ENCODE measurements around the gene ZBTB9. TPM values are rescaled to one million over a fixed set of nuclear protein-coding genes. Genes with fewer than 3 reads are reported as not detected.

The ZBTB9 gene
- total RNA-seq, 1 donor from 2014 or later = 5.8 TPM

- DNase-seq = no peak
Observed at GRCh38 chr6:33433544-33434191, 20.7 kb upstream of the ZBTB9 start.

GRCh38 chr6:33434961-33435360 is 19.4 kb upstream of the ZBTB9 start:
- no peak for DNase-seq

GRCh38 chr6:33437666-33438065 is 16.7 kb upstream of the ZBTB9 start:
- DNase-seq = no peak

- no peak for DNase-seq
Observed at GRCh38 chr6:33438978-33439594, 15.3 kb upstream of the ZBTB9 start.

GRCh38 chr6:33439956-33440648 is 14.3 kb upstream of the ZBTB9 start:
- DNase-seq = no peak

- DNase-seq = no peak
Observed at GRCh38 chr6:33440649-33441309, 13.6 kb upstream of the ZBTB9 start.

- DNase-seq = no peak
Observed at GRCh38 chr6:33441457-33441856, 12.9 kb upstream of the ZBTB9 start.

GRCh38 chr6:33442283-33442682 is 12.1 kb upstream of the ZBTB9 start:
- DNase-seq = no peak

- no peak for DNase-seq
Observed at GRCh38 chr6:33443025-33443424, 11.4 kb upstream of the ZBTB9 start.

GRCh38 chr6:33443619-33444504 is 10.5 kb upstream of the ZBTB9 start:
- no peak for DNase-seq

- DNase-seq = no peak
Observed at GRCh38 chr6:33445119-33445603, 9.2 kb upstream of the ZBTB9 start.

GRCh38 chr6:33446356-33446755 is 8.0 kb upstream of the ZBTB9 start:
- no peak for DNase-seq

GRCh38 chr6:33450434-33450833 is 3.9 kb upstream of the ZBTB9 start:
- DNase-seq = no peak

- DNase-seq = no peak
Observed at GRCh38 chr6:33451606-33452005, 2.8 kb upstream of the ZBTB9 start.

- DNase-seq = no peak
Observed at GRCh38 chr6:33452496-33452895, 1.9 kb upstream of the ZBTB9 start.

GRCh38 chr6:33453393-33454008 is 875 bp upstream of the ZBTB9 start:
- no peak for DNase-seq

GRCh38 chr6:33455051-33455450 is 675 bp downstream of the ZBTB9 start:
- DNase-seq = no peak

- DNase-seq = no peak
Observed at GRCh38 chr6:33456156-33456555, 1.8 kb downstream of the ZBTB9 start.

GRCh38 chr6:33458676-33459075 is 4.3 kb downstream of the ZBTB9 start:
- no peak for DNase-seq

- no peak for DNase-seq
Observed at GRCh38 chr6:33459226-33459625, 4.8 kb downstream of the ZBTB9 start.

GRCh38 chr6:33466075-33466735 is 11.8 kb downstream of the ZBTB9 start:
- no peak for DNase-seq
